ENCODE measurements around the gene MAD1L1. TPM values are rescaled to one million over a fixed set of nuclear protein-coding genes. Genes with fewer than 3 reads are reported as not detected.

MAD1L1 gene
- total RNA-seq, 1 experiment from 2014 or later = 50.8 TPM

GRCh38 chr7:1894906-1895663, 337.7 kb downstream of the MAD1L1 start:
- no TSS peak for BruUV-seq (replicated peaks)
- H3K4me3 ChIP-seq = no peak overlapping the region
- CTCF ChIA-PET = no interaction called here
- POLR2A ChIA-PET (ENCODE audit: unreplicated experiment) = no interaction called here
- 0 out of 2 replicates have a peak, but pooled peaks cover 3% of the 10 kb centered on the region for H4K20me1 ChIP-seq (ENCODE audit: insufficient read depth)
- TF ChIP-seq EZH2 (IDR thresholded peaks at IDR 0.05; ENCODE audit: low read depth) = no peak
- TF ChIP-seq, protein P1, sequence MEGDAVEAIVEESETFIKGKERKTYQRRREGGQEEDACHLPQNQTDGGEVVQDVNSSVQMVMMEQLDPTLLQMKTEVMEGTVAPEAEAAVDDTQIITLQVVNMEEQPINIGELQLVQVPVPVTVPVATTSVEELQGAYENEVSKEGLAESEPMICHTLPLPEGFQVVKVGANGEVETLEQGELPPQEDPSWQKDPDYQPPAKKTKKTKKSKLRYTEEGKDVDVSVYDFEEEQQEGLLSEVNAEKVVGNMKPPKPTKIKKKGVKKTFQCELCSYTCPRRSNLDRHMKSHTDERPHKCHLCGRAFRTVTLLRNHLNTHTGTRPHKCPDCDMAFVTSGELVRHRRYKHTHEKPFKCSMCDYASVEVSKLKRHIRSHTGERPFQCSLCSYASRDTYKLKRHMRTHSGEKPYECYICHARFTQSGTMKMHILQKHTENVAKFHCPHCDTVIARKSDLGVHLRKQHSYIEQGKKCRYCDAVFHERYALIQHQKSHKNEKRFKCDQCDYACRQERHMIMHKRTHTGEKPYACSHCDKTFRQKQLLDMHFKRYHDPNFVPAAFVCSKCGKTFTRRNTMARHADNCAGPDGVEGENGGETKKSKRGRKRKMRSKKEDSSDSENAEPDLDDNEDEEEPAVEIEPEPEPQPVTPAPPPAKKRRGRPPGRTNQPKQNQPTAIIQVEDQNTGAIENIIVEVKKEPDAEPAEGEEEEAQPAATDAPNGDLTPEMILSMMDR (conservative IDR thresholded peaks at IDR 0.05) = no peak
- no peak for DNase-seq
- no peaks in the 10 kb centered on the region for H3K27me3 ChIP-seq (ENCODE audit: insufficient read depth, low read depth)
- H3K4me1 ChIP-seq (replicated peaks; ENCODE audit: insufficient read depth) = no peaks in the 10 kb centered on the region
- no peaks in the 10 kb centered on the region for H3F3A ChIP-seq (ENCODE audit: insufficient read depth, low read depth)
- intact Hi-C loops (cut with micrococcal nuclease; ENCODE audit: unreplicated experiment) = no loop called here
- no peaks in the 10 kb centered on the region for H3K36me3 ChIP-seq (ENCODE audit: low read depth)
- H3K79me2 ChIP-seq (ENCODE audit: low read depth) = no peaks in the 10 kb centered on the region
- no peak overlapping the region for H3K4me2 ChIP-seq
- no peaks in the 10 kb centered on the region for H3K9me3 ChIP-seq (ENCODE audit: insufficient read depth, low read depth)
- no peak overlapping the region for H2AFZ ChIP-seq
- H3K9me2 ChIP-seq (ENCODE audit: insufficient read depth) = no peaks in the 10 kb centered on the region
- H3K27ac ChIP-seq = no peak overlapping the region

DNA sequence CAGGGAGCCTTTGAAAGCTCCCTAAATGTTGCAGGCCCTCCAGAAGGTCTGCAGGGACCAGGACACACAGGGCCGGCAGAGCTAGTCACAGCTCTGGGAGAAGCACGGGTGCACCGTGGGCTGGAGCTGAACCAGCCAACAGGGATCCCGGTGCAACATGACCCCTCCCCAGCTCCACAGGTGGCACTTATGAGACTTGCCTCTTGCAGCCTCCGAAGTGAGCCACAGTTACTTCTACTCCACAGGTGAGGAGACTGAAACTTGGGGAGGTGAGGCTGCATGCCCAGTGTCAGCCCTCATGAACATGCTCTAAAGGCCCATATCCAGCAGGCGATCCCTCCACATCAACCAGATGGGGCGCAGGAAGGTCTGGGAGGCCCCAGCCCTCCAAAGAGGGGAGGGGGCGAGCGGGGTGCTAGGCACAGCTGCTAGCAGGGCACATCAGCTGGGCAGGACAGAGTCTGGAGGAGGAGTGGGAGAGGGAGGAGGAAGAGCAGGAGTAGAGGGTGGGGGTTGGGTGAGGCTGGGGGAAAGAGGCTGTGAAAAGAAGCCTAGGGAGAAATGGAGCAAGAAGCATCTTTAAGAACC, 338.3 kb downstream of the MAD1L1 start:
- Histone ChIP-seq H3K79me2 (ENCODE audit: low read depth) (no peaks in the 10 kb centered on the region), H3K4me1 (replicated peaks; ENCODE audit: insufficient read depth) (no peaks in the 10 kb centered on the region), H3K4me3 (no peak overlapping the region), H4K20me1 (ENCODE audit: insufficient read depth) (0 out of 2 replicates have a peak, but pooled peaks cover 3% of the 10 kb centered on the region), H3K27ac (no peak overlapping the region), H3K4me2 (no peak overlapping the region), H3K36me3 (ENCODE audit: low read depth) (no peaks in the 10 kb centered on the region), H3K9me2 (ENCODE audit: insufficient read depth) (no peaks in the 10 kb centered on the region), H3K27me3 (ENCODE audit: insufficient read depth, low read depth) (no peaks in the 10 kb centered on the region), H3K9me3 (ENCODE audit: insufficient read depth, low read depth) (no peaks in the 10 kb centered on the region), H3F3A (ENCODE audit: insufficient read depth, low read depth) (no peaks in the 10 kb centered on the region), H2AFZ (no peak overlapping the region)
- CTCF ChIA-PET = no interaction called here
- intact Hi-C loops (cut with micrococcal nuclease; ENCODE audit: unreplicated experiment) = no loop called here
- POLR2A ChIA-PET (ENCODE audit: unreplicated experiment) = no interaction called here
- no TSS peak for BruUV-seq (replicated peaks)
- TF ChIP-seq, protein P1 (conservative IDR thresholded peaks at IDR 0.05) = no peak
- no peak for TF ChIP-seq EZH2 (IDR thresholded peaks at IDR 0.05; ENCODE audit: low read depth)
- DNase-seq = no peak

GRCh38 chr7:1893451-1893850, 339.3 kb downstream of the MAD1L1 start:
- H3K4me1 ChIP-seq (replicated peaks; ENCODE audit: insufficient read depth) = no peaks in the 10 kb centered on the region
- ChIA-PET POLR2A (ENCODE audit: unreplicated experiment) (no interaction called here), CTCF (no interaction called here)
- H3F3A ChIP-seq (ENCODE audit: insufficient read depth, low read depth) = peaks cover 6% of the 10 kb centered on the region; the same call in 1 of the 2 replicates
- H3K27me3 ChIP-seq (ENCODE audit: insufficient read depth, low read depth) = no peaks in the 10 kb centered on the region
- no peak overlapping the region for H3K27ac ChIP-seq
- 0 out of 2 replicates have a peak, but pooled peaks cover 3% of the 10 kb centered on the region for H4K20me1 ChIP-seq (ENCODE audit: insufficient read depth)
- no peaks in the 10 kb centered on the region for H3K9me2 ChIP-seq (ENCODE audit: insufficient read depth)
- peak in 1 of 2 experiments; percentile 28 for DNase-seq
- BruUV-seq (replicated peaks) = no TSS peak
- H2AFZ ChIP-seq = no peak overlapping the region
- intact Hi-C loops (cut with micrococcal nuclease; ENCODE audit: unreplicated experiment) = no loop called here
- H3K9me3 ChIP-seq (ENCODE audit: insufficient read depth, low read depth) = no peaks in the 10 kb centered on the region
- H3K79me2 ChIP-seq (ENCODE audit: low read depth) = no peaks in the 10 kb centered on the region
- TF ChIP-seq EZH2 (IDR thresholded peaks at IDR 0.05; ENCODE audit: low read depth) = no peak
- TF ChIP-seq, protein P1 (conservative IDR thresholded peaks at IDR 0.05) = no peak
- no peak overlapping the region for H3K4me2 ChIP-seq
- no peaks in the 10 kb centered on the region for H3K36me3 ChIP-seq (ENCODE audit: low read depth)
- H3K4me3 ChIP-seq = no peak overlapping the region

Data from PC-9 (cell line).